Cardiac muscle cell (in vitro differentiated cells and primary cell): Measurements from ENCODE around the gene RASA1. TPM values are rescaled to one million over a fixed set of nuclear protein-coding genes. Genes with fewer than 3 reads are reported as not detected.

Source experiments
- DNase-seq, 2 donors: peaks; one replicate each; pipeline versions ENCODE4 v3.0.0 to v3.0.0-alpha.2; 2010 to 2017; ENCODE audit warnings: low read depth in 1 of 2, low spot score in 1 of 2
- H3K27ac ChIP-seq: fragments of 200-600 bp; sonication (generic); 2 replicates; pipeline ENCODE4 v1.5.1; 2016
- H3K27me3 ChIP-seq: fragments of 200-600 bp; sonication (generic); 2 replicates; pipeline ENCODE4 v1.6.0; 2016; ENCODE audit warnings: control low read depth
- H3K36me3 ChIP-seq: fragments of 200-600 bp; sonication (generic); 2 replicates; pipeline ENCODE4 v1.5.1; 2016; ENCODE audit warnings: control low read depth
- H3K4me1 ChIP-seq: fragments of 200-600 bp; sonication (generic); 2 replicates; pipeline ENCODE4 v1.8.1; 2017; ENCODE audit warnings: low read depth, mild to moderate bottlenecking, mixed run types
- H3K4me3 ChIP-seq: fragments of 200-600 bp; sonication (generic); 2 replicates; pipeline ENCODE4 v1.5.1; 2016; ENCODE audit warnings: mild to moderate bottlenecking
- H3K9me3 ChIP-seq: fragments of 200-600 bp; sonication (generic); 2 replicates; pipeline ENCODE4 v1.5.1; 2017; ENCODE audit warnings: low read depth, mild to moderate bottlenecking, control low read depth
- polyA plus RNA-seq: library from polyadenylated mRNA; unstranded; fragments of >200 nt; fragmentation: Nextera tagmentation; extraction: Ambion mirVana; gene quantifications from 2 replicates; pipeline ENCODE4 v1.2.1, GENCODE V29; 2016
- total RNA-seq: library from RNA; depleted of rRNA; stranded (reverse); fragments of >200 nt; gene quantifications from 2 replicates; pipeline ENCODE4 v1.2.3, GENCODE V29; 2016
- TF ChIP-seq, protein P1 (sequence below): IDR thresholded peaks from 2 replicates; pipeline ENCODE4 v1.5.1; 2012; ENCODE audit warnings: low read depth, mild to moderate bottlenecking, low read length

The RASA1 gene
- total and polyA plus RNA-seq, 2 experiments from 2014 or later, result 16.1 to 27.0 TPM

DNA sequence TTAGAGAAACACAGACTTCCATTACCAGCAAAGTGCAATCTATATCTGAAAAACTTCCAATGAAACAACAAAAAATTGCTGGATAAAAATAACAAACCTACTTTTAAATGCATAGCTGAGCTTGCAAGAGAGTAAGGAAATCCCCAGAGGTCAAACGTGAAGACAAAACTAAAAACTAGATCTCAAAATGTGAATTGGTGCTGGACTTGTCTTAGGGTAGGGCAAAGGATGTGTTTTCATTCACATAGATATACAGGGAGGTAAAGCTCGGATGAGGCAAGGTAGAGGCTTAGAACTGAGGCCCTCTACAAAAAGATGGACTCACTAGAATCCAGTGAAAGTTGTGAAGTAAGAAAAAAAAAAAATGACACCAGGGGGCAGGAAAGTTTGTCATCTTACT is 13.6 kb upstream of the RASA1 start:
- no peak for DNase-seq
- H3K36me3 ChIP-seq, result no peaks in the 10 kb centered on the region
- TF ChIP-seq, protein P1, sequence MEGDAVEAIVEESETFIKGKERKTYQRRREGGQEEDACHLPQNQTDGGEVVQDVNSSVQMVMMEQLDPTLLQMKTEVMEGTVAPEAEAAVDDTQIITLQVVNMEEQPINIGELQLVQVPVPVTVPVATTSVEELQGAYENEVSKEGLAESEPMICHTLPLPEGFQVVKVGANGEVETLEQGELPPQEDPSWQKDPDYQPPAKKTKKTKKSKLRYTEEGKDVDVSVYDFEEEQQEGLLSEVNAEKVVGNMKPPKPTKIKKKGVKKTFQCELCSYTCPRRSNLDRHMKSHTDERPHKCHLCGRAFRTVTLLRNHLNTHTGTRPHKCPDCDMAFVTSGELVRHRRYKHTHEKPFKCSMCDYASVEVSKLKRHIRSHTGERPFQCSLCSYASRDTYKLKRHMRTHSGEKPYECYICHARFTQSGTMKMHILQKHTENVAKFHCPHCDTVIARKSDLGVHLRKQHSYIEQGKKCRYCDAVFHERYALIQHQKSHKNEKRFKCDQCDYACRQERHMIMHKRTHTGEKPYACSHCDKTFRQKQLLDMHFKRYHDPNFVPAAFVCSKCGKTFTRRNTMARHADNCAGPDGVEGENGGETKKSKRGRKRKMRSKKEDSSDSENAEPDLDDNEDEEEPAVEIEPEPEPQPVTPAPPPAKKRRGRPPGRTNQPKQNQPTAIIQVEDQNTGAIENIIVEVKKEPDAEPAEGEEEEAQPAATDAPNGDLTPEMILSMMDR, result no peak
- no peak overlapping the region for H3K4me3 ChIP-seq
- H3K4me1 ChIP-seq, result peaks cover 4% of the 10 kb centered on the region
- no peak overlapping the region for H3K27ac ChIP-seq
- no peaks in the 10 kb centered on the region for H3K27me3 ChIP-seq
- H3K9me3 ChIP-seq, result no peaks in the 10 kb centered on the region

DNA sequence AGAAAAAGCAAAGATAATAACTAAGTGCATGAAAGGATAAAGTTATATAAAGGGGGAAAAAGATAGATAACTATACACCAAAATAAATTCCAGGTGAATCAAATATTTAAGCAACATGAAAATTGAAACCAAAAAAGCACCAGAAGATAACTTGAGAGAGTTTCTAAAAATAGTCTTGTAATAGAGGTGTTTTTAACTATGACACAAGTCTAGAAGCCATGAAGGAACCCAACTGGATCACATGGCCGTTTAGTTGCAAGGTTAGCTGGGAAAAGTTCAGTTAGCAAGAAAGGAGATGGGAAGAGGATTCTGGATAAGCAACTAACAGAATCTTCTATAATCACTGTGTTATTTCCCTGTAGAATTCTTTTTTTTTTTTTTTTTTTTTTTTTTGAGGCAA is 9.2 kb upstream of the RASA1 start:
- DNase-seq, result no peak
- no peaks in the 10 kb centered on the region for H3K27me3 ChIP-seq
- H3K4me1 ChIP-seq, result peaks cover 4% of the 10 kb centered on the region

DNA sequence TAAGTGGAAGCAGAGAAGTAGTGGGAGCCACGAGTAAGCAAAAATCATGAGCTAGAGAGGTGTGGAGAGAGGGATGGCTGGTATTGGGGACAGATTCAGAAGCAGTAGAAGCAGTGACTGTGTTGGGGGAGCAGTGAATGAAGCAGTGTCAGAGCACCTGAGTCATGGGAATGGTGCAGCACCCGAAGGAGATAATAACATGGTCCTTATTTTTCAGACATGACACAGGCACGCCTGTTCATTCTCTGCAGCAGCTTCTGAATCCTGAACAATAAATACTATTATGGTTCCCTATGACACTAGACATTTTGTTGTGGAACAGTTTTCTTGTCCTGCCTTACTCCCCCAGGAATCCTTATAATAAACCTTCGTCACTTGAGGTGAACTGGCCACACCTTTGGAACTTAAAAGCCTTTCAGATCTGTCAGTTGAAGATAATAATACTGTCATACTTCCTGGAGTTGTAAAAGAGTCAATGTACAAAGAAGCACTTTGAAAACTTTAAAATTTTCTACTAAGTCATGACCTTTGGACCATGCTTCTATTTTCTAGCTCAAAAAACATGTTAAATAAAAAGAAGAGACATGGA is 7.0 kb upstream of the RASA1 start:
- H3K4me3 ChIP-seq, result no peak overlapping the region
- H3K27me3 ChIP-seq, result no peaks in the 10 kb centered on the region
- peaks cover 4% of the 10 kb centered on the region for H3K4me1 ChIP-seq
- no peak overlapping the region for H3K27ac ChIP-seq
- no peak for DNase-seq
- no peaks in the 10 kb centered on the region for H3K36me3 ChIP-seq
- no peaks in the 10 kb centered on the region for H3K9me3 ChIP-seq
- TF ChIP-seq, protein P1, result no peak

More for the DNA sequence above, 9.2 kb upstream of the RASA1 start:
- no peaks in the 10 kb centered on the region for H3K9me3 ChIP-seq
- no peak overlapping the region for H3K27ac ChIP-seq
- H3K36me3 ChIP-seq, result no peaks in the 10 kb centered on the region
- TF ChIP-seq, protein P1, result no peak
- H3K4me3 ChIP-seq, result no peak overlapping the region

DNA sequence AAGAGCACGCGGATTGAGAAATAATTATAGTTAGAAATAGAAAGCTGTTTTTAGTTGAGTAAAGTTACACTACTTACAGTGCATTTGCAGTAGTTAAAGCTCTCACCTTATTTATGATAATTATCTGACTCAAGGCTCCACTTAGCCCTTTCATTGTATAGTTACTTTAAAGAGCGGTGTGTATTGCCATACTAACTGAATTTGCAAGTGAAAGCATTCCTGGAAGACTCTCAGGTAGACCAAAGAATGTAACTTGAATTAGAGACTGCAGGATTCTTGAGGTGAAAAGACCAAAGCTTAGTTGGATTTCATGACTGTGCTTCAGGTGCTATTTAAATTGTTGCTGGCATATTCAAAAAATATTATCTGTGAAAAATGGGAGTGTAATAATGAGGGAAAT is 4.2 kb upstream of the RASA1 start:
- no peak for DNase-seq
- Histone ChIP-seq H3K4me1 (peaks cover under 1% of the 10 kb centered on the region), H3K27me3 (no peaks in the 10 kb centered on the region), H3K9me3 (no peaks in the 10 kb centered on the region), H3K4me3 (no peak overlapping the region), H3K27ac (no peak overlapping the region), H3K36me3 (no peaks in the 10 kb centered on the region)
- TF ChIP-seq, protein P1, result no peak

DNA sequence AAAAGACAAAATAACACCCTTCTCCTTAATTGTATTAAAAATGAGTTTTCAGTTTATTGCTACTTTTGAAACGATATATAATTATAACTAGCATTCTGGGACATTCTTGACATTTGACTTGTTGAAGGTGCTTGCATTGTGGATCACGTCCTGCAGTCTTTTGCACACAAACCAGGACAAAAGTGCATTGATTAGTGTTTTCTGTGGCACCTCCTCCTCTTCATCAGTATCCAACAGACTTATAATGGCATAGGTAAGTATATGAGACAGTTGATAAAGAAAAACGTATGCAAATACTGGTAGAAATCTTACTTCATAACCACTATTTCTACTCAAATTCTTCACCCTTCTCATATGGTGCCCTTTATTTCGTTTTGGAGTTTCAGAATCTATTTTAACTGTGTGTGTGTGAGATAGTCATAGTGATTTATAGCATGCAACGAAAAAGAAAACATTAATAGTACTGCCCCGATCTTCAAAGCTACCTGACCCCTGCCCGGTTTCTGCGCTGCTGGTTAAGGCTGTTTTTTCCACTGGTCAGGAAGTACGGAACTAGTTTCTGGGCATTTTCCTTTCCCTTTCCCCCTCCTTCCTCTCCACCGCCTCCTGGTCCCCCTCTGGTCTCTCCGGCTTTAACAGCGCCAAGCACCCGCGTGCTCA is 639 bp upstream of the RASA1 start:
- no peaks in the 10 kb centered on the region for H3K36me3 ChIP-seq
- peak overlapping the region; percentile 23 for H3K27ac ChIP-seq
- DNase-seq, result no peak
- TF ChIP-seq, protein P1, result no peak
- peak overlapping the region; percentile 82 for H3K4me3 ChIP-seq
- no peaks in the 10 kb centered on the region for H3K27me3 ChIP-seq
- no peaks in the 10 kb centered on the region for H3K9me3 ChIP-seq
- peaks cover 9% of the 10 kb centered on the region for H3K4me1 ChIP-seq
